Lung (tissue), 12 donors: Measurements from ENCODE around the gene CADM2. TPM values are rescaled to one million over a fixed set of nuclear protein-coding genes. Genes with fewer than 3 reads are reported as not detected.

Source experiments
- ATAC-seq: fragments of 200-7000 bp; cut with Tn5 transposase; one replicate; pipeline ENCODE4 v1.9.1; 2020; ENCODE audit warnings: moderate number of reproducible peaks; ENCODE audit not compliant: insufficient read depth, low FRiP score
- DNase-seq, 3 donors: peaks; one replicate each; pipeline ENCODE4 v3.0.0-alpha.2; 2013 to 2017
- H3K27ac ChIP-seq, 2 donors: one replicate each; pipeline ENCODE4 v1.5.1; 2013; ENCODE audit warnings: mild to moderate bottlenecking in 2 of 2, moderate library complexity in 2 of 2, control low read depth in 1 of 2, inconsistent platforms in 1 of 2, low read depth in 1 of 2, low read length in 1 of 2
- H3K27me3 ChIP-seq, 3 donors: one replicate each; pipeline ENCODE4 v1.5.1; 2013; ENCODE audit warnings: low read length in 2 of 3; ENCODE audit not compliant: control insufficient read depth in 3 of 3, insufficient read depth in 3 of 3
- H3K36me3 ChIP-seq, 4 donors: one replicate each; pipeline ENCODE4 v1.5.1; 2013; ENCODE audit warnings: low read length in 4 of 4, mild to moderate bottlenecking in 1 of 4, moderate library complexity in 1 of 4; ENCODE audit not compliant: control insufficient read depth in 4 of 4, insufficient read depth in 4 of 4
- H3K4me1 ChIP-seq, 5 donors: one replicate each; pipeline ENCODE4 v1.5.1; 2013; ENCODE audit warnings: low read length in 5 of 5, mild to moderate bottlenecking in 2 of 5, moderate library complexity in 1 of 5; ENCODE audit not compliant: control insufficient read depth in 5 of 5, insufficient read depth in 5 of 5
- H3K4me3 ChIP-seq: one replicate; pipeline ENCODE4 v1.5.1; 2013; ENCODE audit warnings: mild to moderate bottlenecking, control low read depth, moderate library complexity
- H3K9ac ChIP-seq, 2 donors: one replicate each; pipeline ENCODE4 v1.5.1; 2013; ENCODE audit warnings: low read length in 2 of 2, control low read depth in 1 of 2; ENCODE audit not compliant: insufficient read depth in 1 of 2
- H3K9me3 ChIP-seq, 4 donors: one replicate each; pipeline ENCODE4 v1.5.1; 2013; ENCODE audit warnings: low read length in 3 of 4, mild to moderate bottlenecking in 1 of 4, moderate library complexity in 1 of 4; ENCODE audit not compliant: control insufficient read depth in 4 of 4, insufficient read depth in 3 of 4
- WGBS, 2 donors: extraction: QIAGEN DNeasy Blood & Tissue Kit; methylation state at CpG; one replicate each; pipeline ENCODE4 v1.1.7; 2013; 5-methylcytosine and 5-hydroxymethylcytosine counted together
- polyA plus RNA-seq, 2 donors: library from polyadenylated mRNA; stranded (reverse); fragments of 200-250 nt; gene quantifications; one replicate each; pipeline ENCODE4 v1.2.1, GENCODE V29; 2013
- total RNA-seq, 2 donors: library from RNA; depleted of rRNA in 1 of 2; stranded (reverse); fragments of >200 nt in 1 of 2; gene quantifications; one replicate each; pipeline ENCODE4 v1.2.1, GENCODE V29; 2014 to 2021
- TF ChIP-seq, protein P1 (sequence below): IDR thresholded peaks from 2 replicates; pipeline ENCODE4 v1.5.1; 2012; ENCODE audit warnings: mild to moderate bottlenecking; ENCODE audit errors: control extremely low read depth, extremely low read depth
- donor health status: control.
- donor health status: control.
- donor health status: Bipolar disorder and iron deficiency.
- donor health status: healthy.
- donor health status: DM: yes; HTN: yes; CAD: no.

CADM2 gene
- total and polyA plus RNA-seq, 4 donors: 0.14 to 3.3 (median 0.32) TPM

DNA sequence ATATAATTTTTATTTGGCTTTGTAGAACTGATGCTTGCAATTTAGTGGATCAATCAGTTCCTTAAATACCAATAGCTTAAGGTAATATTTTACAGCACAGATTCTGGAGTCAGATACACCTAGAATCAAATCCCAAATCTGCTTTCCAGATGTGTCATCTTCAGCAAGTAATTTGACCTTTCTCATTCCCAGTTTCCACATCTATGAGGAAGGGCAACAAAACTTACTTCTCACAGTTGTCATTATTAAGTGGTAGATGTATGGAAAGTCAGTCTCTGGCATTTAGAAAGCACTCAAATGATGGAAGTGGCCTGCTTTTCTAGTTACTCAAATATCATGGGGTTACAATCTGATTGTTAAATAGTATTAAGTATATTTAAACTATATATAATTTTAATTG is 767.0 kb downstream of the CADM2 start:
- no peaks in the 10 kb centered on the region for H3K27me3 ChIP-seq
- H3K9me3 ChIP-seq: peaks cover 0 to 3% (median 0%) of the 10 kb centered on the region in 4 donors
- no peaks in the 10 kb centered on the region for H3K4me1 ChIP-seq
- no peak overlapping the region for H3K27ac ChIP-seq
- no peak overlapping the region for H3K4me3 ChIP-seq
- TF ChIP-seq, protein P1, sequence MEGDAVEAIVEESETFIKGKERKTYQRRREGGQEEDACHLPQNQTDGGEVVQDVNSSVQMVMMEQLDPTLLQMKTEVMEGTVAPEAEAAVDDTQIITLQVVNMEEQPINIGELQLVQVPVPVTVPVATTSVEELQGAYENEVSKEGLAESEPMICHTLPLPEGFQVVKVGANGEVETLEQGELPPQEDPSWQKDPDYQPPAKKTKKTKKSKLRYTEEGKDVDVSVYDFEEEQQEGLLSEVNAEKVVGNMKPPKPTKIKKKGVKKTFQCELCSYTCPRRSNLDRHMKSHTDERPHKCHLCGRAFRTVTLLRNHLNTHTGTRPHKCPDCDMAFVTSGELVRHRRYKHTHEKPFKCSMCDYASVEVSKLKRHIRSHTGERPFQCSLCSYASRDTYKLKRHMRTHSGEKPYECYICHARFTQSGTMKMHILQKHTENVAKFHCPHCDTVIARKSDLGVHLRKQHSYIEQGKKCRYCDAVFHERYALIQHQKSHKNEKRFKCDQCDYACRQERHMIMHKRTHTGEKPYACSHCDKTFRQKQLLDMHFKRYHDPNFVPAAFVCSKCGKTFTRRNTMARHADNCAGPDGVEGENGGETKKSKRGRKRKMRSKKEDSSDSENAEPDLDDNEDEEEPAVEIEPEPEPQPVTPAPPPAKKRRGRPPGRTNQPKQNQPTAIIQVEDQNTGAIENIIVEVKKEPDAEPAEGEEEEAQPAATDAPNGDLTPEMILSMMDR: no peak
- DNase-seq: no peak
- no peaks in the 10 kb centered on the region for H3K36me3 ChIP-seq
- no peak for ATAC-seq
- H3K9ac ChIP-seq: no peak overlapping the region

DNA sequence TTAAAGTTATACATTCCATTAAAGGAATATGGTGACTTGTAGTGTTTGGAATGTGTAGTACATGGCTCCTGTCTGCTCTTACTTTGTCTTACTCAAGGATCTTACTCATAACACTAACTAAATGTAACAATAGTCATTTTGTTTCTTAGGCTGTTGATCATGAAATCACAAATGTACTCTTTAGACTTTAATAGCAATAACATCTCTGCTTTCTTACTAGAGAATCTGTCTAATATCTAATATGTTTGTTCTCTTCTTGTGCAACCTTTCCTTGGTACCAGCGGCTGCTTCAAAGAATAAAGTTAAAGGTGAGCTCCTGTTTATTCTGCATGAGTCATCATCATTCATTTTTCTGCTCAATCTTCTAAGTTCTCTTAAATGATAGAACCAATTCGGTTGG is 767.5 kb downstream of the CADM2 start:
- H3K4me1 ChIP-seq: no peaks in the 10 kb centered on the region
- no peak overlapping the region for H3K27ac ChIP-seq
- H3K36me3 ChIP-seq: no peaks in the 10 kb centered on the region
- WGBS, 2 donors: 74 to 89% methylated on average over 2 of the region's 2 CpGs
- ATAC-seq (no peak), DNase-seq (no peak)
- H3K27me3 ChIP-seq: no peaks in the 10 kb centered on the region
- H3K4me3 ChIP-seq: no peak overlapping the region
- TF ChIP-seq, protein P1: no peak
- no peak overlapping the region for H3K9ac ChIP-seq
- peaks cover 0 to 3% (median 0%) of the 10 kb centered on the region in 4 donors for H3K9me3 ChIP-seq

DNA sequence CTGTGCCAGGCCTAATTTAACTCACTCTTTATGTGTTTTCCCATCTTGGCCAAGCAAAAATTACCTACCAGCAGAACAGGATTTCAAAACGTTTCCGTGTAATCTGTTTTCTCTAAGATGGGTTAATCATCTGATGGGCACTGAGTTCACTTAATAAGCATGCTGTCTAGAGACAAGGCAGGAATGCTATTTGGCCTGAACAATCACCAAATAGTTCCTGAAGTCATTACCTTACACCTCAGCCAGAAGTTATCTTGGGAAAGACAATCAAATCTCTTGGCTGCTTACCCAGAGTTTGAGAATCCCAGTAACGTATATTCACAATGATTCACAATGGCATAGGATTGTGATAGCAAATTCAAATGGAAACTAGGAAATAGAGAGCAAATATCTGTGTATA is 779.1 kb downstream of the CADM2 start:
- TF ChIP-seq, protein P1: no peak
- Histone ChIP-seq H3K27ac (no peak overlapping the region), H3K4me3 (no peak overlapping the region), H3K9me3 (no peaks in the 10 kb centered on the region), H3K9ac (no peak overlapping the region), H3K4me1 (no peaks in the 10 kb centered on the region), H3K27me3 (no peaks in the 10 kb centered on the region), H3K36me3 (no peaks in the 10 kb centered on the region)
- DNase-seq (no peak), ATAC-seq (no peak)
- WGBS, 2 donors: 60 to 68% methylated on average over 3 of the region's 3 CpGs

DNA sequence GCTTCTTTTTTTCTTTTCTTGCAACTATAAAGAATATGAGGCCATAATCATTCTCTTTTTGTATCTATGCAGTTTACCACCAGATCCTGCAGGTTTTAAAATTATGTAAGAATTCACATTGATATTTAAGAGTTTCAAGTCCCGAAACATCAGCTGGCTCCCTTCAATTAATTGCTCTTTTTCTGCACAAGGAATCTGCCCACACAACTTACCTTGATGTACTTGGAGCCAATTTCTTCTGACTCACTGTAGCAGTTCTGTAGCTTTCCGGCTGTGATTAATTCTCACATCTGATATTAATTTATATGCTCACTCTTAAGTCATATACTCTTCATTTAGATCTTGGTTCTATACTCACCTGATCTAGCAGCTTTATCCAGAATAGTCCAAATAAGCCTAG is 781.8 kb downstream of the CADM2 start:
- DNase-seq (no peak), ATAC-seq (no peak)
- Histone ChIP-seq H3K4me3 (no peak overlapping the region), H3K9me3 (no peaks in the 10 kb centered on the region), H3K27ac (no peak overlapping the region), H3K36me3 (no peaks in the 10 kb centered on the region), H3K27me3 (no peaks in the 10 kb centered on the region), H3K4me1 (no peaks in the 10 kb centered on the region), H3K9ac (no peak overlapping the region)
- TF ChIP-seq, protein P1: no peak
- 71 to 85% methylated on average over 2 of the region's 2 CpGs for WGBS, 2 donors
